OCI-LY7 (cell line): ENCODE results near the gene SNTB2.

Experiments
- CTCF ChIP-seq: fragments of 200-600 bp; sonication (generic); conservative IDR thresholded peaks from 2 replicates; pipeline ENCODE4 v1.5.1; 2014; ENCODE audit warnings: mild to moderate bottlenecking, antibody characterized with exemption, low read length, moderate library complexity, mixed read lengths
- EZH2phosphoT487 ChIP-seq: fragments of 200-600 bp; sonication (generic); IDR thresholded peaks from 2 replicates; pipeline ENCODE4 v1.6.1; 2018; ENCODE audit warnings: low read depth, borderline replicate concordance, mild to moderate bottlenecking, mixed run types, antibody characterized with exemption, low read length, moderate library complexity, mixed read lengths

- TF ChIP-seq CTCF (no peak), EZH2phosphoT487 (no peak)
Measured at GRCh38 chr16:69138608-69139007, 48.4 kb upstream of the SNTB2 start.
